HG03280 (cell line): Measurements from ENCODE around the gene GMFB.
A peak's percentile ranks its signal among the peaks of the same experiment; 100 is the strongest.

Experiments
- ATAC-seq: cut with Tn5 transposase; IDR thresholded peaks from one replicate; pipeline ENCODE4 v1.9.1; 2021; ENCODE audit warnings: mild to moderate bottlenecking, moderate library complexity; ENCODE audit not compliant: unreplicated experiment

Gene GMFB

DNA sequence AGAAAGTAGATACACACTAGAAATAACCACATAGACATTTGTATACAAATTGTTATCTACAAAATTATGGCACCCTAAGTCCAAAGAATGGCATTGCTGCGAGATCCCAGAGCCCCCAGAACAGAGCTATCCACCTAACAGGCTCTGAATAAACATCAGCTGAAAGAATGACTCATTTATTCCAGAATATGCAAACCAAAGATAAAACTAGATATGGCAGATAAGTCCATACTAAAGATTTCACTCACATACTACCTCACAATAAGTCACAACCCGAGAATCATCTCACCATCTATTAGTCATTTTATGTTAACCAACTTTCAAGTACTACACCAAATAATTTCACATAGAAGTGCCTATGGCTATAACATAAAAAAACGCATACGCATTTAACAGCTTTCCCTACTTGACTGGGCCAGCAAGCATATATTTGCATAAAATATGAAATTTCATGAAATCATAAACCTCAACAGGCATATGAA, 53.2 kb downstream of the GMFB start:
- ATAC-seq: peak; percentile 55

DNA sequence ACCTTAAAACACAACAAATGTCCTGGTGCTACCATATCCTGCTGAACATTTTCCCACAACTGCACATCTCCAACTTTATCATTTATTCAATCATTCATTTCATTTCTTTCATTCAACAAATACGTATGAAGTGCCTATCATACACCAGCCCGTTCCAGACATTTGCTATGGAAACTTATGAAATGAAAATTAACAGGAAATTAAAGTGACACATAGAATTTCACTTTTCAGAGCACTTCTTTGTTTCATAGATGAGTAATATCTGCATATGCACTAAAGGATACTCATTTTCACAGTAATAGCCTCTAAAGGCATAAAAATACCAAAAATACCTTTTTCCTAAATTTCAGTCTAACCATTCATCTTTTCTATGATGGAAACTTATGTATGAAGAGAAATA, 60.3 kb downstream of the GMFB start:
- no peak for ATAC-seq

DNA sequence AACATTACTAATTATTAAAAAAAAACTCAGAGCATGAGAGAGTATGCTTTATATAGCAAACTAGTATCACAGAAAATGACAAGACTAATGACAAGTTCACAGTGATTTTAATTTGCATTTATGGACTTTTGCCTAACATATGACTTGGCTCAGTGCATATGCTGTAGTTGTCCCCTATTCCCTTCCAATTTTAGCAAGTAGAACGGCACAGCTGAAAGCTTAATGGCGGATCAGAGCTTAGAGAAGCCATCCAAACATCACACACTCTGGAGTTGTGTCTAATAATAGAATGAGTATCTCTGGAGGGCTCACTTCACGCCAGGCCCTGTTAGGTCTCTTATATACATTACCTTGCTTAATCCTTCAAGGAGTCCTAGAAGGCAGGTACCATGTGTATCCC, 60.9 kb downstream of the GMFB start:
- no peak for ATAC-seq

DNA sequence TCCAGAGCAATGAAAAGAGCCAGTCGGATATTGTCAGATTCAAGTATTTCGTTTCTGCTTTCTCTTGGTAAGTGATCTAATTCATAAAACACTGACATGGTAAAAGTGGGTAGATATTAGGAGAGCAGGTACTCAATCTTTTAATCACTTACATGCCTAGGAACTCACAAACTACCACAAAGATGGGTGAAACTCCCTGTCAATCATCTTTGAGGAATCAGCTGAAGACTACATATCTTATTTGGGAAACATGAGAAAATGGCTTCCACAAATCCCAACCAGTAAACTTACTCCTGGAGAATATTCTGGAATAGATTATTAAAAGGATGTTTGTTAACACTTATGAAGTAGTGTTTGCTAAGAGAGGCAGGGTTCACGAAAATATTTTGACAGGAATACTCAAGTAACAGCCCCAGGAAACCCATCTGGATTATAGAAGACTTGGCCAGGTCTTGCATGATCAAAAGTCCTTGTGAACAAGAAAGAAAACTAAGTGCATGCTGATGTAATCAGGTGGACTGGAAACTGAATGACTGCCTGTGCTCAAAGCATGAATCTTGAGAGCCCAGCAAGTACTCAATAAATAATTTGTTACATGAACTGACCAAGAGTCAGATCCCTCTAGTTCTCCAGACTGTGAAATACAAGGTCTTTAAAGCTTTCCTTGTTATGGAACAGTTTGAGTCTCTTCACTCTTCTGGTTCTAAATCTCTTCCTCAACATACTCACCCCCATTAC, 63.1 kb downstream of the GMFB start:
- no peak for ATAC-seq

DNA sequence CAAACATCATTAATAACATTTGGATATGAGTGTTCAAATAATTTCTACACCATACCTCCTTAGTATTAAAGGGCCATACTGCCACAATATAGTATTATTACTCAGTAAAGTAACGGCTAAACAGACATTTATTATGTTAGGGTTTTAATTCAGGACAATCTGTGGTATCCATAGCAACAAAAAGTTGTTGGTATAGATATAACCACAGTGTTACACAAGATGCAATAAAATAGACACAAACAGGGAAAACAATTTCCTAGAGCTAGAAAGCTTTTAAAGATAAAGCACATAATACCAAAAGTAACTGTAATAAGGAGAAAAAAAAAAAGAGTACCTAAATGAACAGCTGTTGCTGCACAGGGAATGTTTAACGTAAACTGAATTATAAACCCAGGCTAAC, 63.7 kb downstream of the GMFB start:
- no peak for ATAC-seq
